ENCODE measurements around the gene TDP2. TPM values are rescaled to one million over a fixed set of nuclear protein-coding genes. Genes with fewer than 3 reads are reported as not detected.
"Not testable (repeated sequence)": the region's sequence is repeated elsewhere in the genome, so short reads cannot be mapped to it uniquely, and the experiment has no call there.

Gene TDP2
- total and polyA plus RNA-seq, 9 of the 15 experiments (the other 6 are each of a cell fraction or from before 2014, with no cell fraction given) = 27.7 to 60.1 (median 31.8) TPM

- TF ChIP-seq DEAF1 (CRISPR knock-in tag; IDR thresholded peaks at IDR 0.05) = peak; percentile 81
- TF ChIP-seq REST (IDR thresholded peaks at IDR 0.05; ENCODE audit: borderline replicate concordance) = peak; percentile 87
- not testable (repeated sequence) for TF ChIP-seq REST (CRISPR knock-in tag; IDR thresholded peaks at IDR 0.05; ENCODE audit: low read depth); TOE1 (CRISPR knock-in tag; IDR thresholded peaks at IDR 0.05; ENCODE audit: borderline replicate concordance, low read depth)
- TF ChIP-seq TOE1 (IDR thresholded peaks at IDR 0.05; ENCODE audit: borderline replicate concordance) = peak; percentile 29; the same call in 1 of the 2 replicates
- TF ChIP-seq SMC3 (conservative IDR thresholded peaks at IDR 0.05; ENCODE audit: insufficient read depth, low read depth, low read length) = peak; percentile 56; the same call in 1 of the 2 replicates
- peak; percentile 83 to 93 for TF ChIP-seq RAD21 (CRISPR knock-in tag; conservative IDR thresholded peaks at IDR 0.05 in 1 of 2, IDR thresholded peaks at IDR 0.05 in 1 of 2)
- TF ChIP-seq ARID3A (IDR thresholded peaks at IDR 0.05; ENCODE audit: borderline replicate concordance, low read depth, low read length) = 0 out of 2 replicates have a peak, but pooled peaks have one; percentile 62
- peak; percentile 52; the same call in 1 of the 2 replicates for TF ChIP-seq ZNF24 (IDR thresholded peaks at IDR 0.05)
Measured at GRCh38 chr6:24695635-24696034, 28.9 kb upstream of the TDP2 start (continued).
